Astrocyte of the spinal cord (primary cell): ENCODE data around the gene RANBP17.

ENCODE experiments used
- DNase-seq: peaks from one replicate; pipeline ENCODE4 v3.0.0; 2011; ENCODE audit warnings: low read depth, low spot score
- H3K4me3 ChIP-seq: 2 replicates; pipeline ENCODE4 v1.5.1; 2011; ENCODE audit warnings: low read depth, mild to moderate bottlenecking, low read length, moderate library complexity
- CTCF ChIP-seq: IDR thresholded peaks from 2 replicates; pipeline ENCODE4 v1.5.1; 2012; ENCODE audit warnings: low read depth, mild to moderate bottlenecking, low read length, inconsistent platforms
- in situ Hi-C: cut with HindIII; loops from 2 replicates; pipeline ENCODE4 v1.10.0; 2017; ENCODE audit warnings: low sequenced_read_pairs

Gene RANBP17

GRCh38 chr5:170892196-170892595 is 30.4 kb downstream of the RANBP17 start:
- TF ChIP-seq CTCF = no peak
- no peak overlapping the region for H3K4me3 ChIP-seq
- peak; percentile 84 for DNase-seq
- in situ Hi-C loops = no loop called here

DNA sequence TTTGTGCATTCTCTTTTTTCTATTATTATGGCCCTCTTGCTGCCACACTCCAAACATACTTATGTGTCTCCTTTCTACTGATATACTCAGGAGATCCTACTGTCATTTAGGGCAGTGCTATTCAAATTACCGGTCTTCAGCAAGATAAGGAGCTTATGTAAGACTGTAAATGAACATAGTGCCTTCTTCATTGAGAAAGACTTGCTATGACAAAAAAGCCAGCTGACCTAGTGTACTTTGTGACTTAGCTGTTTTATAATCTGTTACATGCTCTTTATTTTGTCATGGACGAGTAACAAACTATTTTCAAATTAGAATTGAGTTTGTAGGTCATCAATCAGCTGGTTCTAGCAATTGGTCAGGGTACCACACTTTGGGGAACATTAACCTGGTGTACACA is 32.8 kb downstream of the RANBP17 start:
- no peak for DNase-seq
- no peak for TF ChIP-seq CTCF
- no peak overlapping the region for H3K4me3 ChIP-seq
- in situ Hi-C loops = no loop called here

GRCh38 chr5:170896779-170897178 is 35.0 kb downstream of the RANBP17 start:
- in situ Hi-C loops = no loop called here
- no peak overlapping the region for H3K4me3 ChIP-seq
- peak; percentile 25 for DNase-seq
- peak; percentile 39 for TF ChIP-seq CTCF

DNA sequence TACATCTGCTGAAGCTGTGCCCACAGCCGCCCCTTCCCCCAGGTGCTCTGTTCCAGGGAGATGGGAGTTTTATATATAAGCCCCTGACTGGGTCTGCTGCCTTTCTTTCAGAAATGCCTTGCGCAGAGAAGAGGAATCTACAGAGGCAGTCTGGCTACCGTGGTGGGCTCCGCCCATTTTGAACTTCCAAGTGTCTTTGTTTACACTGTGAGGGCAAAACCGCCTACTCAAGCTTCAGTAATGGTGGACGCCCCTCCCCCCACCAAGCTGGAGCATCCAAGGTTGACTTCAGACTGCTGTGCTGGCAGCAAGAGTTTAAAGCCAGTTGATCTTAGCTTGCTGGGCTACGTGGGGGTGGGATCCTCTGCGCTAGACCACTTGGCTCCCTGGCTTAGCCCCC is 41.3 kb downstream of the RANBP17 start:
- DNase-seq = no peak
- no peak for TF ChIP-seq CTCF
- in situ Hi-C loops = no loop called here
- no peak overlapping the region for H3K4me3 ChIP-seq

GRCh38 chr5:170907758-170908157 is 45.9 kb downstream of the RANBP17 start:
- H3K4me3 ChIP-seq = no peak overlapping the region
- peak; percentile 87 for DNase-seq
- TF ChIP-seq CTCF = no peak
- in situ Hi-C loops = no loop called here

- DNase-seq = no peak
- H3K4me3 ChIP-seq = no peak overlapping the region
- in situ Hi-C loops = no loop called here
- no peak for TF ChIP-seq CTCF
Measured at GRCh38 chr5:170913573-170913972, 51.8 kb downstream of the RANBP17 start.

- H3K4me3 ChIP-seq = no peak overlapping the region
- in situ Hi-C loops = no loop called here
Measured at GRCh38 chr5:170917113-170917512, 55.3 kb downstream of the RANBP17 start.

More at GRCh38 chr5:170917113-170917512, 55.3 kb downstream of the RANBP17 start:
- peak; percentile 12 for TF ChIP-seq CTCF
- no peak for DNase-seq
